ENCODE measurements around the gene RIMBP3B.
"Not testable (repeated sequence)": the region's sequence is repeated elsewhere in the genome, so short reads cannot be mapped to it uniquely, and the experiment has no call there.

Gene RIMBP3B

GRCh38 chr22:21383701-21384467 lies at the start of gene RIMBP3B:
Gene RIMBP3B, plus strand, starts transcription at chr22:21383751. Its CDS starts 108 bp downstream, at chr22:21383859.
- not testable (repeated sequence) for H3K4me3 ChIP-seq (ENCODE audit: low read length)

GRCh38 chr22:21357527-21357926 lies 26.0 kb upstream of the RIMBP3B start:
- not testable (repeated sequence) for H3K4me3 ChIP-seq (ENCODE audit: low read length)

- not testable (repeated sequence) for H3K4me3 ChIP-seq (ENCODE audit: low read length)
Observed at GRCh38 chr22:21360525-21360924, 23.0 kb upstream of the RIMBP3B start.

GRCh38 chr22:21362473-21362872 lies 21.1 kb upstream of the RIMBP3B start:
- H3K4me3 ChIP-seq (ENCODE audit: low read length): not testable (repeated sequence)

- H3K4me3 ChIP-seq (ENCODE audit: low read length): not testable (repeated sequence)
Observed at GRCh38 chr22:21363061-21363460, 20.5 kb upstream of the RIMBP3B start.

- H3K4me3 ChIP-seq (ENCODE audit: low read length): not testable (repeated sequence)
Observed at GRCh38 chr22:21363803-21364202, 19.7 kb upstream of the RIMBP3B start.

- not testable (repeated sequence) for H3K4me3 ChIP-seq (ENCODE audit: low read length)
Observed at GRCh38 chr22:21364362-21364761, 19.2 kb upstream of the RIMBP3B start.

- H3K4me3 ChIP-seq (ENCODE audit: low read length): not testable (repeated sequence)
Observed at GRCh38 chr22:21365337-21365736, 18.2 kb upstream of the RIMBP3B start.

- not testable (repeated sequence) for H3K4me3 ChIP-seq (ENCODE audit: low read length)
Observed at GRCh38 chr22:21368603-21369310, 14.8 kb upstream of the RIMBP3B start.

GRCh38 chr22:21375880-21376279 lies 7.7 kb upstream of the RIMBP3B start:
- H3K4me3 ChIP-seq (ENCODE audit: low read length): not testable (repeated sequence)

- not testable (repeated sequence) for H3K4me3 ChIP-seq (ENCODE audit: low read length)
Observed at GRCh38 chr22:21384468-21385357, 1.2 kb downstream of the RIMBP3B start.

GRCh38 chr22:21389480-21389879 lies 5.9 kb downstream of the RIMBP3B start:
- H3K4me3 ChIP-seq (ENCODE audit: low read length): not testable (repeated sequence)

GRCh38 chr22:21390013-21390412 lies 6.5 kb downstream of the RIMBP3B start:
- H3K4me3 ChIP-seq (ENCODE audit: low read length): not testable (repeated sequence)

- H3K4me3 ChIP-seq (ENCODE audit: low read length): not testable (repeated sequence)
Observed at GRCh38 chr22:21394613-21395012, 11.1 kb downstream of the RIMBP3B start.

- H3K4me3 ChIP-seq (ENCODE audit: low read length): not testable (repeated sequence)
Observed at GRCh38 chr22:21401197-21401969, 17.8 kb downstream of the RIMBP3B start.

GRCh38 chr22:21402763-21403314 lies 19.3 kb downstream of the RIMBP3B start:
- not testable (repeated sequence) for H3K4me3 ChIP-seq (ENCODE audit: low read length)

GRCh38 chr22:21407139-21407538 lies 23.6 kb downstream of the RIMBP3B start:
- not testable (repeated sequence) for H3K4me3 ChIP-seq (ENCODE audit: low read length)

GRCh38 chr22:21407792-21408191 lies 24.2 kb downstream of the RIMBP3B start:
- H3K4me3 ChIP-seq (ENCODE audit: low read length): not testable (repeated sequence)

- H3K4me3 ChIP-seq (ENCODE audit: low read length): not testable (repeated sequence)
Observed at GRCh38 chr22:21416375-21416774, 32.8 kb downstream of the RIMBP3B start.

- H3K4me3 ChIP-seq (ENCODE audit: low read length): peak within 1 kb of the TSS; percentile 58; the same call in 1 of the 2 replicates
Observed at GRCh38 chr22:21417227-21417746, 33.7 kb downstream of the RIMBP3B start, which contains the start of gene HIC2. Gene HIC2, plus strand, starts transcription at chr22:21417371. Its CDS starts 25,461 bp downstream, at chr22:21442832.
